ENCODE results near the gene DBI. TPM values are rescaled to one million over a fixed set of nuclear protein-coding genes. Genes with fewer than 3 reads are reported as not detected.

Gene DBI
- polyA plus RNA-seq, 1 of the 3 experiments (the other 2 are of a cell fraction), result 150 TPM

- Histone ChIP-seq H3K79me2 (ENCODE audit: insufficient read depth) (no peaks in the 10 kb centered on the region), H3K4me3 (ENCODE audit: low read depth in 2 of 2, low read length in 1 of 2) (no peak overlapping the region), H3F3A (replicated peaks; ENCODE audit: insufficient read depth) (no peaks in the 10 kb centered on the region), H3K36me3 (replicated peaks in 1 of 2; ENCODE audit: control insufficient read depth in 1 of 2, insufficient read depth in 2 of 2, low read length in 1 of 2) (no peaks in the 10 kb centered on the region), H3K9ac (no peak overlapping the region), H3K27me3 (ENCODE audit: insufficient read depth) (no peaks in the 10 kb centered on the region), H3K9me2 (no peaks in the 10 kb centered on the region), H2AFZ (ENCODE audit: low read depth) (no peak overlapping the region), H3K9me3 (no peaks in the 10 kb centered on the region), H4K20me1 (ENCODE audit: insufficient read depth) (no peaks in the 10 kb centered on the region), H3K27ac (ENCODE audit: low read depth in 2 of 2, low read length in 1 of 2) (no peak overlapping the region), H3K4me1 (ENCODE audit: control insufficient read depth in 1 of 2, insufficient read depth in 2 of 2, low read depth in 1 of 2, low read length in 1 of 2) (peaks cover 0 to 6% of the 10 kb centered on the region in 2 experiments; a peak in 1 of 4 replicates), H3K4me2 (no peak overlapping the region)
- no peak for TF ChIP-seq PBX3 (IDR thresholded peaks at IDR 0.05)
- no peak for TF ChIP-seq EP300 (IDR thresholded peaks at IDR 0.05; ENCODE audit: borderline replicate concordance in 1 of 2, low read depth in 1 of 2, low read length in 1 of 2)
- TF ChIP-seq FOSL2 (IDR thresholded peaks at IDR 0.05; ENCODE audit: borderline replicate concordance, low read depth), result no peak
- TF ChIP-seq GATA2 (CRISPR knock-in tag; IDR thresholded peaks at IDR 0.05), result no peak
- no peak for TF ChIP-seq IRF3 (IDR thresholded peaks at IDR 0.05; ENCODE audit: low read depth, low read length)
- TF ChIP-seq EZH2phosphoT487 (IDR thresholded peaks at IDR 0.05; ENCODE audit: borderline replicate concordance, low read depth), result no peak
- no peak for TF ChIP-seq RAD21 (IDR thresholded peaks at IDR 0.05; ENCODE audit: low read length)
- TF ChIP-seq REST (IDR thresholded peaks at IDR 0.05; ENCODE audit: low read depth, low read length), result no peak
- CTCF ChIA-PET, result no interaction called here
- DNase-seq, result no peak
- WGBS (ENCODE audit: low lambda C conversion rate), result 84% methylated on average over 2 of the region's 2 CpGs
- POLR2A ChIA-PET, result no interaction called here
These were observed 28.5 kb upstream of the DBI start for GRCh38 chr2:119338272-119338671.

GRCh38 chr2:119338826-119339561, 27.8 kb upstream of the DBI start:
- Histone ChIP-seq H2AFZ (ENCODE audit: low read depth) (no peak overlapping the region), H3K27me3 (ENCODE audit: insufficient read depth) (no peaks in the 10 kb centered on the region), H3K36me3 (replicated peaks in 1 of 2; ENCODE audit: control insufficient read depth in 1 of 2, insufficient read depth in 2 of 2, low read length in 1 of 2) (no peaks in the 10 kb centered on the region), H3F3A (replicated peaks; ENCODE audit: insufficient read depth) (no peaks in the 10 kb centered on the region), H3K9ac (no peak overlapping the region), H3K9me3 (no peaks in the 10 kb centered on the region), H3K4me2 (no peak overlapping the region), H3K4me1 (ENCODE audit: control insufficient read depth in 1 of 2, insufficient read depth in 2 of 2, low read depth in 1 of 2, low read length in 1 of 2) (peaks cover 0 to 6% of the 10 kb centered on the region in 2 experiments; a peak in 2 of 4 replicates), H3K27ac (ENCODE audit: low read depth in 2 of 2, low read length in 1 of 2) (no peak overlapping the region), H3K79me2 (ENCODE audit: insufficient read depth) (no peaks in the 10 kb centered on the region), H3K9me2 (no peaks in the 10 kb centered on the region), H3K4me3 (ENCODE audit: low read depth in 2 of 2, low read length in 1 of 2) (no peak overlapping the region), H4K20me1 (ENCODE audit: insufficient read depth) (no peaks in the 10 kb centered on the region)
- CTCF ChIA-PET, result interaction anchor here (1.9 kb wide), 1 partner anchor 12 kb away, joined by 7 read pairs; no protein-coding TSS in a partner anchor
- DNase-seq, result no peak
- POLR2A ChIA-PET, result no interaction called here
- 89% methylated on average over 6 of the region's 6 CpGs for WGBS (ENCODE audit: low lambda C conversion rate)
- TF ChIP-seq RXRA (IDR thresholded peaks at IDR 0.05; ENCODE audit: borderline replicate concordance, low read depth) (no peak), CHD2 (IDR thresholded peaks at IDR 0.05; ENCODE audit: low read length, partially characterized antibody) (no peak), MXI1 (IDR thresholded peaks at IDR 0.05; ENCODE audit: low read depth, low read length) (no peak), USF2 (IDR thresholded peaks at IDR 0.05; ENCODE audit: borderline replicate concordance, low read depth, low read length) (no peak), YY1 (IDR thresholded peaks at IDR 0.05; ENCODE audit: low read depth) (no peak), EZH2phosphoT487 (IDR thresholded peaks at IDR 0.05; ENCODE audit: borderline replicate concordance, low read depth) (no peak), ZBTB33 (IDR thresholded peaks at IDR 0.05; ENCODE audit: borderline replicate concordance, low read depth) (no peak), SMC3 (IDR thresholded peaks at IDR 0.05; ENCODE audit: low read depth, low read length) (no peak), RAD21 (IDR thresholded peaks at IDR 0.05; ENCODE audit: low read length) (no peak), POLR2AphosphoS5 (IDR thresholded peaks at IDR 0.05; ENCODE audit: low read depth, low read length) (no peak), RFX5 (IDR thresholded peaks at IDR 0.05; ENCODE audit: low read length) (no peak)

Measured in SK-N-SH (cell line).